ENCODE measurements around the gene FIGNL1. TPM values are rescaled to one million over a fixed set of nuclear protein-coding genes. Genes with fewer than 3 reads are reported as not detected.
A peak's percentile ranks its signal among the peaks of the same experiment; 100 is the strongest.

The FIGNL1 gene
- total and polyA plus RNA-seq, 2 of the 4 experiments (the other 2 are of a cell fraction): 8.2 to 27.1 TPM

GRCh38 chr7:50476953-50477625, 26.9 kb upstream of the FIGNL1 start:
- Histone ChIP-seq H3K9me3 (ENCODE audit: control insufficient read depth, insufficient read depth, low read length) (no peaks in the 10 kb centered on the region), H3K23ac (ENCODE audit: low read depth, low read length) (no peak overlapping the region), H4K20me1 (ENCODE audit: insufficient read depth, low read length) (no peaks in the 10 kb centered on the region), H3K27ac (ENCODE audit: insufficient read depth, low read length) (no peak overlapping the region), H2AK5ac (ENCODE audit: low read depth, low read length) (no peak overlapping the region), H2AFZ (replicated peaks; ENCODE audit: low read length, poor library complexity) (peak overlapping the region; percentile 48), H3K56ac (ENCODE audit: extremely low read depth, insufficient read depth, low read length) (no peak overlapping the region), H2BK15ac (ENCODE audit: low read depth, low read length) (no peak overlapping the region), H4K91ac (ENCODE audit: insufficient read depth, low read depth, low read length) (no peak overlapping the region), H3K4me2 (ENCODE audit: low read depth, low read length) (no peak overlapping the region), H3K4me1 (ENCODE audit: control insufficient read depth, insufficient read depth, low read length) (no peaks in the 10 kb centered on the region), H3K79me1 (ENCODE audit: low read depth in 1 of 2, low read length in 2 of 2) (no peaks in the 10 kb centered on the region), H2AK9ac (replicated peaks; ENCODE audit: low read depth, low read length, poor library complexity) (no peak overlapping the region), H3K9ac (ENCODE audit: low read depth, low read length) (no peak overlapping the region), H3K36me3 (ENCODE audit: control insufficient read depth, insufficient read depth, low read length) (no peaks in the 10 kb centered on the region), H3K14ac (replicated peaks; ENCODE audit: low read depth, low read length) (no peak overlapping the region), H3K27me3 (ENCODE audit: control insufficient read depth, insufficient read depth, low read length) (peaks cover 16% of the 10 kb centered on the region), H2BK5ac (ENCODE audit: low read depth, low read length, poor library complexity, severe bottlenecking) (no peak overlapping the region), H3K9me1 (ENCODE audit: insufficient read depth, low read length) (no peaks in the 10 kb centered on the region), H4K8ac (ENCODE audit: low read depth in 2 of 2, low read length in 2 of 2) (no peak overlapping the region), H2BK20ac (ENCODE audit: low read depth, low read length) (no peak overlapping the region), H3K18ac (ENCODE audit: low read depth, low read length) (no peak overlapping the region), H3K4me3 (ENCODE audit: insufficient read depth, low read depth, low read length) (no peak overlapping the region), H3K4ac (ENCODE audit: low read depth, low read length) (no peak overlapping the region), H4K5ac (ENCODE audit: low read depth, low read length) (no peak overlapping the region), H2BK120ac (ENCODE audit: low read depth, low read length) (no peak overlapping the region)
- dilution Hi-C loops (cut with HindIII; ENCODE audit: low sequenced_read_pairs, unreplicated experiment): no loop called here
- POLR2A ChIA-PET (ENCODE audit: unreplicated experiment): no interaction called here
- ATAC-seq (ENCODE audit: low read depth) (no peak), DNase-seq (no peak)
- TF ChIP-seq USF2 (IDR thresholded peaks at IDR 0.05; ENCODE audit: low read depth, low read length) (no peak), MAFK (IDR thresholded peaks at IDR 0.05; ENCODE audit: low read depth, low read length) (peak; percentile 63), RCOR1 (IDR thresholded peaks at IDR 0.05; ENCODE audit: insufficient replicate concordance, low read length) (no peak), MAZ (IDR thresholded peaks at IDR 0.05; ENCODE audit: borderline replicate concordance, low read depth, low read length) (no peak), FOS (IDR thresholded peaks at IDR 0.05; ENCODE audit: low read depth, low read length) (no peak), ELK1 (IDR thresholded peaks at IDR 0.05; ENCODE audit: borderline replicate concordance, low read depth, low read length) (no peak), RFX5 (IDR thresholded peaks at IDR 0.05; ENCODE audit: low read depth, low read length) (no peak)
- WGBS, 2 experiments (ENCODE audit: extremely low coverage in 2 of 2, insufficient read length in 1 of 2): 56% methylated on average over 5 of the region's 9 CpGs; no CpG with 5 or more reads in 1 of the 2 experiments
- in situ Hi-C loops (cut with MboI; ENCODE audit: low sequenced_read_pairs): no loop called here
- CTCF ChIA-PET: no interaction called here
- intact Hi-C loops (cut with micrococcal nuclease): no loop called here
- BruUV-seq (replicated peaks): no TSS peak
